GM19452 (cell line): ENCODE results near the gene IL22RA2.

Experiments used
- ATAC-seq: cut with Tn5 transposase; IDR thresholded peaks from one replicate; pipeline ENCODE4 v1.9.1; 2021; ENCODE audit not compliant: unreplicated experiment

IL22RA2 gene

GRCh38 chr6:137197684-137198645 is 24.5 kb upstream of the IL22RA2 start:
- no peak for ATAC-seq

- no peak for ATAC-seq
Measured at GRCh38 chr6:137193256-137194070, 20.0 kb upstream of the IL22RA2 start.

GRCh38 chr6:137192821-137193220 is 19.4 kb upstream of the IL22RA2 start:
- no peak for ATAC-seq

- ATAC-seq = no peak
Measured at GRCh38 chr6:137191670-137192069, 18.2 kb upstream of the IL22RA2 start.

GRCh38 chr6:137191236-137191635 is 17.8 kb upstream of the IL22RA2 start:
- ATAC-seq = no peak

GRCh38 chr6:137190583-137191094 is 17.2 kb upstream of the IL22RA2 start:
- no peak for ATAC-seq

GRCh38 chr6:137188855-137189254 is 15.4 kb upstream of the IL22RA2 start:
- no peak for ATAC-seq

- ATAC-seq = no peak
Measured at GRCh38 chr6:137185290-137185689, 11.8 kb upstream of the IL22RA2 start.

- no peak for ATAC-seq
Measured at GRCh38 chr6:137182654-137183073, 9.2 kb upstream of the IL22RA2 start.

- ATAC-seq = no peak
Measured at GRCh38 chr6:137181891-137182653, 8.6 kb upstream of the IL22RA2 start.

- ATAC-seq = no peak
Measured at GRCh38 chr6:137177611-137178010, 4.2 kb upstream of the IL22RA2 start.

- ATAC-seq = no peak
Measured at GRCh38 chr6:137176729-137177128, 3.3 kb upstream of the IL22RA2 start.

GRCh38 chr6:137175868-137176245 is 2.4 kb upstream of the IL22RA2 start:
- ATAC-seq = no peak

GRCh38 chr6:137175157-137175867 is 1.9 kb upstream of the IL22RA2 start:
- ATAC-seq = no peak

- ATAC-seq = no peak
Measured at GRCh38 chr6:137172734-137173431, 561 bp downstream of the IL22RA2 start.

GRCh38 chr6:137171824-137172733 is 1.4 kb downstream of the IL22RA2 start:
- no peak for ATAC-seq

- ATAC-seq = no peak
Measured at GRCh38 chr6:137171053-137171374, 2.4 kb downstream of the IL22RA2 start.

- ATAC-seq = no peak
Measured at GRCh38 chr6:137170266-137171052, 3.0 kb downstream of the IL22RA2 start.
